GM18861 (cell line): ENCODE results near the gene E2F3.

Experiments
- ATAC-seq: cut with Tn5 transposase; IDR thresholded peaks from one replicate; pipeline ENCODE4 v1.9.1; 2021; ENCODE audit not compliant: unreplicated experiment

E2F3 gene

GRCh38 chr6:20402092-20402341 lies 338 bp downstream of the E2F3 start:
- no peak for ATAC-seq

DNA sequence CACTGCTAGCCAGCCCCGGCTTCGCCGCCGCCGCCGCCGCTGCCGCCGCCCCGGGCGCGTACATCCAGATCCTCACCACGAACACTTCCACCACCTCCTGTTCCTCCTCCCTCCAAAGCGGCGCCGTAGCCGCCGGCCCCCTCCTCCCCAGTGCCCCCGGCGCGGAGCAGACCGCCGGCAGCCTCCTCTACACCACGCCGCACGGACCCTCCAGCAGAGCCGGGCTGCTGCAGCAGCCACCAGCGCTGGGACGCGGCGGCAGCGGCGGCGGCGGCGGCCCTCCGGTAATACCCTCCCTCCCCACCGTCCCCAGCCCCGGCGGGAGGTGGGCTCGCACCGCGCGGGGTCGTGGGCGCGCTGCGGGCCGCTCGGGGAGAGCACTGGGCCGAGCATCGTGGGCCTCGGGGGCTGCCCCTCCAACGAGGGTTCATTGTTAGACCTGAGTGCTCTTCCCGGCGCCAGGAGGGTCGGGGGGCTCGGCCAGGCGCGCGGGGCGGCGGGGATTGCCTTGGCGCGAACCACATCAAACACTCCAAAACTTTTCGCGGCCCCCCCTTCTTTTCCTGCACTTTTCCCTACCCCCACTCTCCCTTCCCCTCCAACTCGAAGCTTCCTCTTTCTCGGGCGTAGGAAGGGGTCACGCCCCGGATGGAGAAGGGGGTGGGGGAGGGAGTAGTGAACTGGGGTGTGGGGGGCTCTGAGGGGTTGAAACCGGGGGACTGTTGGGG lies 827 bp downstream of the E2F3 start:
- no peak for ATAC-seq

DNA sequence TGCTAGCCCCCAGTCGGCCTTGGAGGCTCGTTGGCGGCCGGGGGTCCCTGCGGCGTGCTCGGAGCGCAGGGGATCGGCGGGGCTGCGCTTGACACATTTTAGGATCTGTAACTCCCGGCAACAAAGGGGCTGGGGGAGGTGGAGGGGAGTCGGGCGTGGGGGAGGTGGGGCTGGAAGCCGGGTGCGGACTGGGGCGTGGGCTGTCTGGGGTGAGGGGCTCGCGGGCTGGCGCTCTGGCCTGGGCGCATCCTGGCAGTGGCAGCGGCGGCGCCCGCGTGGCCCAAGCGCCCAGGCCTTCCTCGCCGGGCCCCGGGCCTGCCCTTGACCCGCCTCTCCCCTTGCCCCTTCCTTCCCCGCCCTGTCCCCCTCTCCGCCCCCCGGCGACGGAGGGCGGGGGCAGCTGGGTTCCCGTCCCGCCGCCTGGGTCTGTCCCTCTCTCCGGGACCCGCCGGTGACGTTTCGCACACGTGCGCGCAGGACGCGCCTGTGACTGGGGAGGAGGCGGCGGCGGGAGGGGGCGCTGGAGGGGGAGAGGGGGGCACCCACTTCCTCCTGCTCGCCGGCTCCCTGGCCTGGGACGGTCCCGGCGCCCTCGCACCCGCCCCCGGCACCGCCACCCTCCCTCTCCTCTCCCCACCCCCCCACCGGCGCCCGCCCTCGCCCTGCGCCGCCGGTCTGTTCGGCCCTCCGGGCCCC lies 1.5 kb downstream of the E2F3 start:
- ATAC-seq, result peak; percentile 47

DNA sequence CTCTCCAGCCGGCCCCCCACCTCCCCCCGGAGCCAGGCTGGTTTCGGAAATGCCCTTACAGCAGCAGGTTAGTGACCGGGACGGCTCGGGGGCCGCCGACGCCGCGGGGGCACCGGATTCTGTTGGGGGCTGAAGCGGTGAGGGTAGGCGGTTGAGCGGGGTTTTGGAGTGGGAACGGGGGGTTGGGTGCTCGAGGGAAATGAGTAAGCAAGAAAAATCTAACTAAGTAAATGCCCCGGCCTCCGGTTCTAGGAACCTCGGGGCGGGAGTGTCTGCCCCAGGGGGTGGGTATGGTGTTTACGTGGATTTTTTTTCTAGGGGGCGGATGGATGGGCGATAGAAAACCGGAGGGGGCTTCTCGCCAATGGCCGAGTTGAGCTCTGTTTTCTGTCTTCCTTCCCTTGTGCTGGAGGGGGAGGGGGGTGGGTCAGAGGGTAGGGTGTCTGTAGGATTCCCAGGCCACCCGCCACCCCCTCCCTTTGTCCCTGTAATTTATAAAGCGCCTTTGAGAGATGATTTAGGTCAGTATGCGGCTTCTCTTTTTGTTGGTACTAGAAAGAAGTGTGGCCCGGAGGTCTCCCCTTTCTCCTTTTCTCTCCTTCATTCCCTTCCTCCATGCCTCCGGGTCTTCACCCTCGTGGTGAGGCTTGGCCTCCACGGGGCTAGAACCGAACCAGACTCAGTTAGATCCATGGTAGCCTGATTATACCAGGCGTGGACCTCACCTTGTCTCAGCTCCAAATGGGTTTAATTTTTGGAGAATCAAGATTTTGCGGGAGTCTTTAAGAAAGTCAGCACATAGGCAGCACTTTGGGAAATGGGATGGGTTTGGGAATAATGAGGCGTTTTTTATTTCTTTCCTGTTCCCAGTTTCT lies 2.3 kb downstream of the E2F3 start:
- no peak for ATAC-seq

DNA sequence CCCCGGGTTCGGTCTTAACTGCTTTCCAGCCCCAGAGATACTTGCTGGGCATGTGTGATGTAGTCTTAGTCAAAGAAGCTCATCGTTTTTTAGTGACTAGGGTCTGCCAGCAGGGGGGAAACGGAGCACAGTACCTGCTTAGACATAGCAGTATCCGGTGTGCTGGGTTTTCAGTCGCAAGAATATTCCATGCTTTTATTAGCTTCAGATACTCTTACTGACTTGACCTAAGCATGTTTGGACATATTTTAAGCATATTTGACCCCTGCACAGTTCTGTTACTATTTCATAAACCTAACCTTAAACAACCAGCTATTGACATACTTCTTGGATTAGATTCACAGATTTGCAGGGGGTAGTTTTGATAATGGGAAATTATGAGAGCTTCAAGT lies 3.0 kb downstream of the E2F3 start:
- ATAC-seq, result peak; percentile 29

DNA sequence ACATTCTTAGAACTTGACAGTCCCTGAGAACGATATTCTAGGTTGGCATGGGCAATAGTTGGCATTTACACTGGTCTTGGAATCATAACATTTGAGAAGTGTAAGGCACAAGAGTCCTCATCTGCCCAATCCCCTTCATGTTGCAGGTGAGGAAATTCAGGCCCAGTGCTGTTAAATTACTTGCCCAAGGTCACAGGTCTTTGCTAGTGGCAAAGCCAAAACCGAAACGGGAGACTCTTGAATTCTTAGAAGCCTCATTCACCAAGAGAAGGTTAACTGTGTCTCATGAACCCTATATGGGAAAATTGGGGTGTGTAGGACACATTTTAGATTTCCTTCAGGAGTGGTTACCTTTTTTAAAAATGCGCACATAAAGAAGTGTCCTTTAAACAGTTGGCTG lies 7.2 kb downstream of the E2F3 start:
- ATAC-seq, result no peak

DNA sequence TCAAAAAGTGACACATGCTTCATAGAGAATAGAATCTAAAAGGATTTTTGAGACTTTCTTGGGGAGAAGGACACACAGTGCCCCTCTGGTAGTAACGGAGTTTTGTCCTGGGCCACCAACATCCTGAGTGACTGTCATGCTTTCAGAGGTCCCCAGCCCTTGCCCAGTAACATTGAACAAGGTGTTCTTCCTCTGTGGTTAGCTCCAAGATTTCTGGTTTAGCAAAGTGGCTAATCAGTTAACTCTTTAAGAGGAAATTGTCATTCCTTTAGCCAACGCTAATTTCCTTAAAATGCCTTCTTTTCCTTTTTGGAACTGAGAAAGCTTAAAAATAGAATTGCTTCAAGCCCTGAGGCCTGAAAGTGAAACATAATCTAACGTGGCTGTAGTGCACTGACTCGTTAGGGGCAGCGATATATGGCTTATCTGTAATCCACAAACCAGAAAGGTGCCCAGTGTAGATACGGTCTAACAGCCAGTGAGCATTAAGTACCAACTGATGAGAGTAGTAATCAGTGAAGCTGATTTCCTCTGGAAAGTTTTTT lies 7.8 kb downstream of the E2F3 start:
- peak; percentile 91 for ATAC-seq

GRCh38 chr6:20411544-20411943 lies 9.9 kb downstream of the E2F3 start:
- no peak for ATAC-seq

- ATAC-seq, result no peak
Observed at GRCh38 chr6:20411953-20412681, 10.4 kb downstream of the E2F3 start.

- no peak for ATAC-seq
Observed at GRCh38 chr6:20412682-20413073, 11.0 kb downstream of the E2F3 start.

DNA sequence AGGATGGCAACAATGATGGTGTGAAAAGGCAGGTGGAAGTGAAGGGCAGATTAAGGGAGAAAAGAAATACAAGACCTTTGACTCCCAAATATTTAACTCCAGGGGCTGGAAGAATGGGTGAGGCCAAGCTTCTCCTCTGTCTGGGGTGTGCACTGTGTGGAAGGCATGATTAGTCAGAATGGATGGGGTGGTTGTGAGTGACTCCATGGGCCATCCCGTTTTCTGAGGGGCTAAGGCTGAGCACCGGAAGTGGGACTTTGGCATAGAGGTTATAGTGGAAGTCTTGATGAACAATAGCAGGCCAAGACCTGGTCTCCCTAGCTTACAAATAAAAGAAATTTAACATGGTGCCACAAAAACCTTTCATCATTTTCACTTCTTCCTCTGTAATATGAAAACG lies 12.1 kb downstream of the E2F3 start:
- ATAC-seq, result no peak

GRCh38 chr6:20414711-20415110 lies 13.0 kb downstream of the E2F3 start:
- ATAC-seq, result no peak

GRCh38 chr6:20415304-20415703 lies 13.6 kb downstream of the E2F3 start:
- no peak for ATAC-seq

- no peak for ATAC-seq
Observed at GRCh38 chr6:20415712-20416454, 14.2 kb downstream of the E2F3 start.

- ATAC-seq, result no peak
Observed at GRCh38 chr6:20416567-20417345, 15.1 kb downstream of the E2F3 start.

- peak; percentile 86 for ATAC-seq
Observed at GRCh38 chr6:20417819-20418218, 16.1 kb downstream of the E2F3 start.

DNA sequence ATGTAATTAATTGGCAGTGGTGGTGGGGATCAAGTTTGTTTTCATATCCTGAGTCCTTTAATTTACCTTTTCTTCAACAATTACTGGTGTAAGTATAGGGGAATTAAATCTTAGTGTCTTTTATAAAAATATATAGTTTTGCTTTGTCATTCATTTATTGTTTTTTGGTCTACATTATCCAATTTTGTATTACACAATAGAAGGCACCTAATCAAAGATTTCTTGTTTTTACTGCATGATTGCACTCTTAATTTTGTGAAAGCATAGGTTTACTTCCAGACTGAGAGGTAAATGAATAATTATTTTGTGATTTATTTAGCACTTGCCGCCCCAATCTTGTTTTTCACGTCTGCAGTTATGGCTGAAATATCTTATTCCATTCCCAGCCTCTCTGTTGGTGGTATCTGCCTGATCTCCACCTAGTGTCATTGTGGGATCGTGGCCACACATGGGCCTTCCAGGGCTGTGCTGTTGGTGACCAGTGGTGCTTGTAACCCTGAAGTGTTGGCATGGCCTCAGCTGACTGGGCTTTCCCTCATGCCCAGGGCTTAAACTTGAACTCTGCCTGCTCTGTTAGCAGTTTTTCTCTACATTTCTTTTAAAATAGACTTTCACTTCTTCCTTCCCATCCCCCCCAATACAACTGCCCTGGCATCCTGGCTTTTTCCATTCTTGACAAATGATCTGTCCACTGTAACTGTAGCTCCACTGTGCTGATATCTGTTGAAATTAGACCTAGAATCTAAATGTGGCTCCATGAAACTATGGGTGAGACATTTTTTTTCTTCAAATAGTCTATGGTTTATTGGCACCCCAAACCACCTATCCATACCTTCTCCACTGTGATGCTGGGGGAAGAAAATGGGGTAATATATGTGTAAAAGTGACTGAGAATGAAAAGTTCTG lies 24.8 kb downstream of the E2F3 start:
- no peak for ATAC-seq

DNA sequence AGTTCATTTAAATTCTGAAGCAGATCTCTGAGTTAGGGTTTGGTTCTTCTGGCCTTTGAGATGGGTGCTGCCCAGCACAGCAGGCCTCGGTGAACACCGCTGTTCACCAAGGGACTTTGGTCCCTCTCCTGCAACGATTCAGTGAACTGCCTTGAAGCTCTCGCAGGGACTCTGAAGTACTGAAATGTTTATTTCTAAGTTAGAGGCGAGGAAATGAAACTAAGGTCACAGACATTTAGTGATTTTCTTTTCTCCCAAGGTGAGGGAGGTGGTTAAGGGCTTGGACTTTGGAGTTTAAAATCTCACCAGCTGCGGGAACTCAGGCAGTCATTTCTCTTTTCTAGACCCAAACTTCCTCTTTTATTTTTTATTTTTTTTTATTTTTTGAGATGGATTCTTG lies 26.2 kb downstream of the E2F3 start:
- peak; percentile 93 for ATAC-seq

- ATAC-seq, result no peak
Observed at GRCh38 chr6:20432692-20433091, 31.0 kb downstream of the E2F3 start.
